ENCODE data around the gene EPB41. TPM values are rescaled to one million over a fixed set of nuclear protein-coding genes. Genes with fewer than 3 reads are reported as not detected.
A peak's percentile ranks its signal among the peaks of the same experiment; 100 is the strongest.

The EPB41 gene
- total RNA-seq, 1 donor = 42.9 TPM

DNA sequence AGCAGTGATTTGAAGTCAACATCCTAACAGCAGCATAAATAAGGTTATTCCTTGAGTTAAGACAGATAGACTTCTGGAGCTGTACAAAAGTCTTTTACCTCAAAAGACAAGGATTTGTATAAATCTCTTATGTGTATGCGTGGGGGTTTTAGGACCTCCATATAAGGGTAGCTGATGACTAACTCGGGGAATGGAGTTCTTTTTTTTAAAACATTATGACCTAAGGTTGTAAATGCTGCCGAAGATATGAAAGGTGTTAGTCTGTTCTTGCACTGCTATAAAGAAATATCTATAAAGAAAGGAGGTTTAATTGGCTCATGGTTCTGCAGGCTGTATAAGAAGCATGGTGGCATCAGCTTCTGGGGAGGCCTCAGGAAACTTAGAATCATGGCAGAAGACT, 90.4 kb downstream of the EPB41 start:
- no peak overlapping the region for H3K4me3 ChIP-seq (ENCODE audit: low read depth, low read length)
- no peak for DNase-seq (ENCODE audit: low read depth)
- TF ChIP-seq, protein P1, sequence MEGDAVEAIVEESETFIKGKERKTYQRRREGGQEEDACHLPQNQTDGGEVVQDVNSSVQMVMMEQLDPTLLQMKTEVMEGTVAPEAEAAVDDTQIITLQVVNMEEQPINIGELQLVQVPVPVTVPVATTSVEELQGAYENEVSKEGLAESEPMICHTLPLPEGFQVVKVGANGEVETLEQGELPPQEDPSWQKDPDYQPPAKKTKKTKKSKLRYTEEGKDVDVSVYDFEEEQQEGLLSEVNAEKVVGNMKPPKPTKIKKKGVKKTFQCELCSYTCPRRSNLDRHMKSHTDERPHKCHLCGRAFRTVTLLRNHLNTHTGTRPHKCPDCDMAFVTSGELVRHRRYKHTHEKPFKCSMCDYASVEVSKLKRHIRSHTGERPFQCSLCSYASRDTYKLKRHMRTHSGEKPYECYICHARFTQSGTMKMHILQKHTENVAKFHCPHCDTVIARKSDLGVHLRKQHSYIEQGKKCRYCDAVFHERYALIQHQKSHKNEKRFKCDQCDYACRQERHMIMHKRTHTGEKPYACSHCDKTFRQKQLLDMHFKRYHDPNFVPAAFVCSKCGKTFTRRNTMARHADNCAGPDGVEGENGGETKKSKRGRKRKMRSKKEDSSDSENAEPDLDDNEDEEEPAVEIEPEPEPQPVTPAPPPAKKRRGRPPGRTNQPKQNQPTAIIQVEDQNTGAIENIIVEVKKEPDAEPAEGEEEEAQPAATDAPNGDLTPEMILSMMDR (IDR thresholded peaks at IDR 0.05; ENCODE audit: insufficient read depth, low read length) = no peak

DNA sequence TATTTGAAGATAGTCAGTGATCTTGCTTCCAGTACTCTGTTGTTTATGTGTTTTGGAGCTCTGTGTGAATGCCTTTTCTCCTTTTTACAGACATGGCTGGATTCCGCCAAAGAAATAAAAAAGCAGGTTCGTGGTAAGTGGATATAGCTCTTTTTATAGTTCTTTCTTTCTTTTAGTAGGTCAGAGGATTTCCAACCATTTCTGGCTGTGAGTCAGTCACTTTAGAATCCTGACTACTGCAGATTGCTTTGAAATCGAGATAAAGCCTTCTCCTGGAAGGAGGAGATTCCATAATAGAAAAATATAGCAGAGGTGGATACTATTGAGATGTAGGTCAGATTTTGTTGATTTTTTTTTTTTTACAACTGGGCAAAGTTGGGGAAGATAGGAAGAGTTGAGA, 97.4 kb downstream of the EPB41 start:
- TF ChIP-seq, protein P1 (IDR thresholded peaks at IDR 0.05; ENCODE audit: insufficient read depth, low read length) = no peak

GRCh38 chr1:29017235-29017634, 102.9 kb downstream of the EPB41 start:
- no peak overlapping the region for H3K4me3 ChIP-seq (ENCODE audit: low read depth, low read length)
- DNase-seq (ENCODE audit: low read depth) = no peak
- TF ChIP-seq, protein P1 (IDR thresholded peaks at IDR 0.05; ENCODE audit: insufficient read depth, low read length) = no peak

More for the DNA sequence above, 97.4 kb downstream of the EPB41 start:
- H3K4me3 ChIP-seq (ENCODE audit: low read depth, low read length) = no peak overlapping the region
- DNase-seq (ENCODE audit: low read depth) = peak; percentile 10

- H3K4me3 ChIP-seq (ENCODE audit: low read depth, low read length) = no peak overlapping the region
- TF ChIP-seq, protein P1 (IDR thresholded peaks at IDR 0.05; ENCODE audit: insufficient read depth, low read length) = no peak
- no peak for DNase-seq (ENCODE audit: low read depth)
These were observed 103.8 kb downstream of the EPB41 start for GRCh38 chr1:29017975-29018712.

- TF ChIP-seq, protein P1 (IDR thresholded peaks at IDR 0.05; ENCODE audit: insufficient read depth, low read length) = no peak
- H3K4me3 ChIP-seq (ENCODE audit: low read depth, low read length) = no peak overlapping the region
- DNase-seq (ENCODE audit: low read depth) = no peak
These were observed 108.3 kb downstream of the EPB41 start for GRCh38 chr1:29022620-29023019.

GRCh38 chr1:29029667-29030066, 115.3 kb downstream of the EPB41 start:
- H3K4me3 ChIP-seq (ENCODE audit: low read depth, low read length) = no peak overlapping the region
- TF ChIP-seq, protein P1 (IDR thresholded peaks at IDR 0.05; ENCODE audit: insufficient read depth, low read length) = no peak
- no peak for DNase-seq (ENCODE audit: low read depth)

DNA sequence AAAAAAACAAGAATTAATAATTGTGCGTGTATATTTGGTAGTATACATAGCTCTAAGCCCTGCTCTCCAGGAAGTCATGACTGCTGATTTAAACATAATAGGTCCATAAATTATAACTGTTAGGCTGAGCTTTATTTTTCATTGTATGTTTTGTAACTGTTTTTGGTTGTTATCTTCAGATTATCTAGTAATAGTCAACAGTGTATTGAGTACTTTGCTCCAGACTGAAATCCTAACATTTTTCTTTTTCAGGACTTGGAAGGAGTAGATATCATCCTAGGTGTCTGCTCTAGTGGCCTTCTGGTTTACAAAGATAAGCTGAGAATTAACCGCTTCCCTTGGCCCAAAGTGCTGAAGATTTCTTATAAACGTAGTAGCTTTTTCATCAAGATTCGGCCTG, 118.5 kb downstream of the EPB41 start:
- DNase-seq (ENCODE audit: low read depth) = no peak
- TF ChIP-seq, protein P1 (IDR thresholded peaks at IDR 0.05; ENCODE audit: insufficient read depth, low read length) = no peak
- no peak overlapping the region for H3K4me3 ChIP-seq (ENCODE audit: low read depth, low read length)
